Effector memory CD4-positive, alpha-beta T cell (primary cell): Measurements from ENCODE around the gene SETD2.

Experiments used
- DNase-seq, 3 donors: peaks; one replicate each; pipeline ENCODE4 v3.0.0-alpha.2; 2020
- H3K27ac ChIP-seq: 2 replicates; pipeline ENCODE4 v1.7.0; 2013; ENCODE audit warnings: mild to moderate bottlenecking, low read length, moderate library complexity; ENCODE audit not compliant: insufficient read depth, poor library complexity, severe bottlenecking
- H3K27me3 ChIP-seq: replicated peaks from 2 replicates; pipeline ENCODE4 v1.7.0; 2013; ENCODE audit warnings: mild to moderate bottlenecking, low read length; ENCODE audit not compliant: insufficient read depth, control insufficient read depth, poor library complexity, severe bottlenecking
- H3K36me3 ChIP-seq: 2 replicates; pipeline ENCODE4 v1.7.0; 2013; ENCODE audit warnings: mild to moderate bottlenecking, low read length, moderate library complexity; ENCODE audit not compliant: control insufficient read depth, insufficient read depth
- H3K4me1 ChIP-seq: 2 replicates; pipeline ENCODE4 v1.7.0; 2013; ENCODE audit warnings: low read length, mild to moderate bottlenecking; ENCODE audit not compliant: control insufficient read depth, insufficient read depth, poor library complexity, severe bottlenecking
- H3K4me3 ChIP-seq: 2 replicates; pipeline ENCODE4 v1.7.0; 2013; ENCODE audit warnings: low read length, low read depth, mild to moderate bottlenecking; ENCODE audit not compliant: insufficient read depth, poor library complexity, severe bottlenecking
- H3K9me3 ChIP-seq: 2 replicates; pipeline ENCODE4 v1.7.0; 2013; ENCODE audit warnings: mild to moderate bottlenecking, low read length, moderate library complexity; ENCODE audit not compliant: control insufficient read depth

Gene SETD2

GRCh38 chr3:46996689-46997452, 167.0 kb downstream of the SETD2 start:
- peaks cover 15% of the 10 kb centered on the region for H3K4me1 ChIP-seq
- no peak for DNase-seq
- no peak overlapping the region for H3K27ac ChIP-seq
- no peak overlapping the region for H3K4me3 ChIP-seq
- peaks cover 92% of the 10 kb centered on the region for H3K36me3 ChIP-seq
- H3K27me3 ChIP-seq, result no peaks in the 10 kb centered on the region
- no peaks in the 10 kb centered on the region for H3K9me3 ChIP-seq

- Histone ChIP-seq H3K9me3 (no peaks in the 10 kb centered on the region), H3K36me3 (peaks cover 92% of the 10 kb centered on the region), H3K27ac (no peak overlapping the region), H3K4me3 (no peak overlapping the region), H3K4me1 (peaks cover 15% of the 10 kb centered on the region), H3K27me3 (no peaks in the 10 kb centered on the region)
- DNase-seq, result no peak
These were observed 167.9 kb downstream of the SETD2 start for GRCh38 chr3:46995901-46996562.

- no peak for DNase-seq
- no peak overlapping the region for H3K4me3 ChIP-seq
- peaks cover 15% of the 10 kb centered on the region for H3K4me1 ChIP-seq
- no peaks in the 10 kb centered on the region for H3K27me3 ChIP-seq
- H3K27ac ChIP-seq, result no peak overlapping the region
- no peaks in the 10 kb centered on the region for H3K9me3 ChIP-seq
- peaks cover 90% of the 10 kb centered on the region for H3K36me3 ChIP-seq
These were observed 168.8 kb downstream of the SETD2 start for GRCh38 chr3:46994801-46995731.

- H3K9me3 ChIP-seq, result no peaks in the 10 kb centered on the region
- H3K4me3 ChIP-seq, result no peak overlapping the region
- DNase-seq, result no peak
- no peak overlapping the region for H3K27ac ChIP-seq
- H3K4me1 ChIP-seq, result peaks cover 26% of the 10 kb centered on the region
- H3K27me3 ChIP-seq, result no peaks in the 10 kb centered on the region
- H3K36me3 ChIP-seq, result peaks cover 80% of the 10 kb centered on the region
These were observed 169.9 kb downstream of the SETD2 start for GRCh38 chr3:46993986-46994385.

GRCh38 chr3:46993292-46993691, 170.6 kb downstream of the SETD2 start:
- DNase-seq, result no peak
- H3K36me3 ChIP-seq, result peaks cover 73% of the 10 kb centered on the region
- H3K4me3 ChIP-seq, result no peak overlapping the region
- H3K27ac ChIP-seq, result peak overlapping the region; percentile 12
- peaks cover 28% of the 10 kb centered on the region for H3K4me1 ChIP-seq
- no peaks in the 10 kb centered on the region for H3K27me3 ChIP-seq
- H3K9me3 ChIP-seq, result no peaks in the 10 kb centered on the region

GRCh38 chr3:46992231-46992630, 171.7 kb downstream of the SETD2 start:
- Histone ChIP-seq H3K27ac (peak overlapping the region; percentile 7), H3K4me1 (peaks cover 32% of the 10 kb centered on the region), H3K36me3 (peaks cover 63% of the 10 kb centered on the region), H3K4me3 (no peak overlapping the region), H3K27me3 (no peaks in the 10 kb centered on the region), H3K9me3 (no peaks in the 10 kb centered on the region)
- DNase-seq, result no peak

GRCh38 chr3:46991406-46992165, 172.3 kb downstream of the SETD2 start:
- DNase-seq, result no peak
- no peak overlapping the region for H3K4me3 ChIP-seq
- H3K4me1 ChIP-seq, result peaks cover 35% of the 10 kb centered on the region
- H3K27ac ChIP-seq, result no peak overlapping the region
- H3K36me3 ChIP-seq, result peaks cover 58% of the 10 kb centered on the region
- no peaks in the 10 kb centered on the region for H3K9me3 ChIP-seq
- H3K27me3 ChIP-seq, result no peaks in the 10 kb centered on the region

- Histone ChIP-seq H3K4me3 (no peak overlapping the region), H3K9me3 (no peaks in the 10 kb centered on the region), H3K27ac (peak overlapping the region; percentile 8), H3K27me3 (no peaks in the 10 kb centered on the region), H3K36me3 (peaks cover 53% of the 10 kb centered on the region), H3K4me1 (peaks cover 43% of the 10 kb centered on the region)
- no peak for DNase-seq
These were observed 173.1 kb downstream of the SETD2 start for GRCh38 chr3:46990573-46991374.
